HepG2 (cell line): ENCODE data around the gene CMTR2.

ENCODE experiments used
- CCDC6 ChIP-seq: sonication (generic); formaldehyde crosslinking; IDR thresholded peaks from 2 replicates; pipeline ENCODE4 v1.8.1; 2022; ENCODE audit warnings: mild to moderate bottlenecking, missing genetic modification reagents, moderate library complexity
- CHCHD3 ChIP-seq: sonication (generic); formaldehyde crosslinking; IDR thresholded peaks from 2 replicates; pipeline ENCODE4 v1.8.0; 2022; ENCODE audit warnings: mild to moderate bottlenecking, missing genetic modification reagents, moderate library complexity
- MLX ChIP-seq: IDR thresholded peaks from 2 replicates; pipeline ENCODE4 v1.6.1; 2016
- ZNF605 ChIP-seq: sonication (generic); formaldehyde crosslinking; IDR thresholded peaks from 2 replicates; pipeline ENCODE4 v1.8.0; 2022; ENCODE audit warnings: mild to moderate bottlenecking, missing genetic modification reagents

- no peak for TF ChIP-seq CHCHD3 (CRISPR knock-in tag)
- no peak for TF ChIP-seq ZNF605 (CRISPR knock-in tag)
- no peak for TF ChIP-seq MLX (CRISPR knock-in tag)
- no peak for TF ChIP-seq CCDC6 (CRISPR knock-in tag)
Observed at GRCh38 chr16:71315269-71315668, 26.1 kb upstream of the CMTR2 start.
